HepG2 (cell line): ENCODE measurements around the gene TMEM269. TPM values are rescaled to one million over a fixed set of nuclear protein-coding genes. Genes with fewer than 3 reads are reported as not detected.
A peak's percentile ranks its signal among the peaks of the same experiment; 100 is the strongest.

Source experiments
- AGO1 ChIP-seq: fragments of 200-400 bp; formaldehyde crosslinking; IDR thresholded peaks from 2 replicates; pipeline ENCODE4 v1.6.1; 2017; ENCODE audit warnings: mild to moderate bottlenecking, low read depth, low read length, moderate library complexity; ENCODE audit not compliant: poor library complexity, severe bottlenecking
- CENPX ChIP-seq: sonication (generic); formaldehyde crosslinking; IDR thresholded peaks from 2 replicates; pipeline ENCODE4 v1.9.0; 2021; ENCODE audit warnings: mild to moderate bottlenecking, missing genetic modification reagents, moderate library complexity
- DR1 ChIP-seq: sonication (generic); formaldehyde crosslinking; IDR thresholded peaks from 2 replicates; pipeline ENCODE4 v1.8.0; 2021; ENCODE audit warnings: mild to moderate bottlenecking, missing genetic modification reagents, inconsistent platforms
- FOSL1 ChIP-seq: sonication (generic); formaldehyde crosslinking; IDR thresholded peaks from 2 replicates; pipeline ENCODE4 v1.9.0; 2021; ENCODE audit warnings: missing genetic modification reagents, borderline replicate concordance
- ISL2 ChIP-seq: sonication (generic); formaldehyde crosslinking; IDR thresholded peaks from 2 replicates; pipeline ENCODE4 v1.5.0; 2020; ENCODE audit warnings: missing genetic modification reagents
- RXRA ChIP-seq: sonication (generic); formaldehyde crosslinking; IDR thresholded peaks from 2 replicates; pipeline ENCODE4 v1.5.1; 2020; ENCODE audit warnings: missing genetic modification reagents
- SRF ChIP-seq: IDR thresholded peaks from 2 replicates; pipeline ENCODE4 v1.6.1; 2011; ENCODE audit warnings: mild to moderate bottlenecking, low read depth, low read length, moderate library complexity
- TBL1XR1 ChIP-seq: fragments of 150-350 bp; IDR thresholded peaks from 2 replicates; pipeline ENCODE4 v1.6.1; 2014; ENCODE audit warnings: borderline replicate concordance, low read length; ENCODE audit not compliant: partially characterized antibody
- TEAD2 ChIP-seq: sonication (generic); formaldehyde crosslinking; IDR thresholded peaks from 2 replicates; pipeline ENCODE4 v1.9.0; 2021; ENCODE audit warnings: missing genetic modification reagents
- ZC3H13 ChIP-seq: sonication (generic); formaldehyde crosslinking; IDR thresholded peaks from 2 replicates; pipeline ENCODE4 v1.8.1; 2023; ENCODE audit warnings: mild to moderate bottlenecking, missing genetic modification reagents, moderate library complexity
- ZFP36L1 ChIP-seq: sonication (generic); formaldehyde crosslinking; IDR thresholded peaks from 2 replicates; pipeline ENCODE4 v1.8.0; 2022; ENCODE audit warnings: mild to moderate bottlenecking, missing genetic modification reagents, moderate library complexity
- ZNF234 ChIP-seq: sonication (generic); formaldehyde crosslinking; conservative IDR thresholded peaks from 2 replicates; pipeline ENCODE4 v1.5.1; 2020; ENCODE audit warnings: mild to moderate bottlenecking, missing genetic modification reagents
- ZNF367 ChIP-seq: sonication (generic); formaldehyde crosslinking; IDR thresholded peaks from 2 replicates; pipeline ENCODE4 v1.4.0; 2020; ENCODE audit warnings: missing genetic modification reagents, borderline replicate concordance
- ZNF629 ChIP-seq: sonication (generic); formaldehyde crosslinking; conservative IDR thresholded peaks from 2 replicates; pipeline ENCODE4 v1.5.0; 2020; ENCODE audit warnings: missing genetic modification reagents
- ZNF772 ChIP-seq: sonication (generic); formaldehyde crosslinking; IDR thresholded peaks from 2 replicates; pipeline ENCODE4 v1.5.0; 2020; ENCODE audit warnings: mild to moderate bottlenecking, missing genetic modification reagents
- ZNF878 ChIP-seq: sonication (generic); formaldehyde crosslinking; IDR thresholded peaks from 2 replicates; pipeline ENCODE4 v1.8.1; 2023; ENCODE audit warnings: mild to moderate bottlenecking, missing genetic modification reagents, moderate library complexity
- ZSCAN20 ChIP-seq: sonication (generic); formaldehyde crosslinking; IDR thresholded peaks from 2 replicates; pipeline ENCODE4 v1.4.0; 2020; ENCODE audit warnings: missing genetic modification reagents, mild to moderate bottlenecking, borderline replicate concordance
- polyA plus RNA-seq, 8 experiments: library from polyadenylated mRNA; depleted of rRNA in 3 of 8; stranded (reverse) in 7 of 8; unstranded in 1 of 8; fragments of >200 nt; fragmentation: Illumina TruSeq in 4 of 8; extraction: Trizol in 4 of 8; gene quantifications; 2 replicates each; pipeline versions ENCODE4 v1.2.1 to v1.2.3, GENCODE V29; 2011 to 2016; ENCODE audit warnings: low read depth in 4 of 8, missing spikeins in 1 of 8, mixed read lengths in 1 of 8; ENCODE audit not compliant: insufficient read depth in 1 of 8
- total RNA-seq, 5 experiments: library from RNA; depleted of rRNA; stranded (reverse); fragments of >200 nt; fragmentation: Illumina TruSeq; extraction: Trizol; gene quantifications; 2 replicates each; pipeline ENCODE4 v1.2.3, GENCODE V29; 2016; ENCODE audit warnings: low read depth in 1 of 5
- TF ChIP-seq, protein P1 (sequence below): sonication (generic); formaldehyde crosslinking; IDR thresholded peaks from 2 replicates; pipeline ENCODE4 v1.4.0; 2020; ENCODE audit warnings: mild to moderate bottlenecking, missing genetic modification reagents
- TF ChIP-seq, protein P2 (sequence below): sonication (generic); formaldehyde crosslinking; IDR thresholded peaks from 2 replicates; pipeline ENCODE4 v1.4.0; 2020; ENCODE audit warnings: missing genetic modification reagents
- TF ChIP-seq, protein P3 (sequence below): IDR thresholded peaks from 2 replicates; pipeline ENCODE4 v1.6.1; 2016; ENCODE audit warnings: mild to moderate bottlenecking, missing biosample characterization, missing genetic modification reagents
- TF ChIP-seq, protein P4 (sequence below): sonication (generic); formaldehyde crosslinking; IDR thresholded peaks from 2 replicates; pipeline ENCODE4 v1.4.0; 2020; ENCODE audit warnings: missing genetic modification reagents, low read depth, mild to moderate bottlenecking, borderline replicate concordance
- TF ChIP-seq, protein P5 (sequence below): sonication (generic); formaldehyde crosslinking; IDR thresholded peaks from 2 replicates; pipeline ENCODE4 v1.4.0; 2020; ENCODE audit warnings: mild to moderate bottlenecking, missing genetic modification reagents

The TMEM269 gene
- total and polyA plus RNA-seq, 2 of the 13 experiments (the other 11 are each of a cell fraction or from before 2014, with no cell fraction given), result 0.15 to 0.21 TPM

DNA sequence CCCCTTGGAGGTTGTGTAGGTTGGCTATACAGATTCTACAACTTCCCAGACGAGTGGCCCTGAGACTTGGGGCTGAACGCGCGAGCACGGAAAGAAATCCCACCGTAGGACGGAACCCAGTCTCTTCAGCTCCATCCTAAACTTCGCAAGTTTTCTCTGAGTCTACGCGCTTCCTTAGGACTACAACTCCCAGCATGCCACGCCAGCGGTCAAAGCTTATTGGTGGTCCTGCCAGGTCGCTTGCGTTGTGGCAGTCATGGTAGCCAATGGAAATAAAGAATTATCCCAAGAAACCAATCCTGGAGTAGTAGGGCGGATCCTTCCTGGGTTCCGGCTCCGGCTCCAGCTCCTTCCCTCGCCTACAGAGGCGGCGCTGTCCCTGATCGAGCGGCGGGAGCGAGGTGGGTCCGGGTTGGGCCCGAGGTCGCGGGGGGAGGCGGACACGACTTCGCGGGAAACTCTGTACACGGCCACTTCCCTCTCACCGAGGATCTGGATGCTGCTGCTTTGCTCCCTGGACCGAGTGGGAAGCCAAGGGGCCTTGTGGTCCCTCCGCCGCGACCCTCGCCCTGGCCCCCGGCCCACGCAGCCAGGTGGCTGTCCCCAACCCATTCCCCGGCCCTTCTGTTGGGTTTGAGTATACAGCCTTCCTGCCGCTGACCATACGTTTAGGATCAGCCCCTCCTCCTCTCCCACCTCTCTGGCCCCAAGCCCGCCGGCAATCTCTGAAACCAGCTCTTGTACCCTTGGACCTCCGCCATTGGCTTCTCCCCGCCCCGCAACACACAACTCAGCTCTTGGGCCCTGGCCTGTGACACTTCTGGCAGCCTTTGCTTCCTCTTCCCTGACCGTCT is 61.7 kb downstream of the TMEM269 start, which contains the start of gene ZNF691 (continued):
- no peak for TF ChIP-seq TEAD2 (CRISPR knock-in tag)
- TF ChIP-seq ZNF772 (CRISPR knock-in tag), result peak; percentile 55; the same call in 1 of the 2 replicates
- TF ChIP-seq ZSCAN20 (CRISPR knock-in tag), result no peak
- TF ChIP-seq DR1 (CRISPR knock-in tag), result no peak
- no peak for TF ChIP-seq SRF
- TF ChIP-seq, protein P1, sequence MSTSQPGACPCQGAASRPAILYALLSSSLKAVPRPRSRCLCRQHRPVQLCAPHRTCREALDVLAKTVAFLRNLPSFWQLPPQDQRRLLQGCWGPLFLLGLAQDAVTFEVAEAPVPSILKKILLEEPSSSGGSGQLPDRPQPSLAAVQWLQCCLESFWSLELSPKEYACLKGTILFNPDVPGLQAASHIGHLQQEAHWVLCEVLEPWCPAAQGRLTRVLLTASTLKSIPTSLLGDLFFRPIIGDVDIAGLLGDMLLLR (CRISPR knock-in tag), result 0 out of 2 replicates have a peak, but pooled peaks have one; percentile 25
- TF ChIP-seq ZFP36L1 (CRISPR knock-in tag), result no peak
- no peak for TF ChIP-seq AGO1
- peak; percentile 39 for TF ChIP-seq RXRA
- TF ChIP-seq FOSL1 (CRISPR knock-in tag), result no peak
- no peak for TF ChIP-seq ZNF629 (CRISPR knock-in tag)
- TF ChIP-seq TBL1XR1, result peak; percentile 11
- TF ChIP-seq, protein P2, sequence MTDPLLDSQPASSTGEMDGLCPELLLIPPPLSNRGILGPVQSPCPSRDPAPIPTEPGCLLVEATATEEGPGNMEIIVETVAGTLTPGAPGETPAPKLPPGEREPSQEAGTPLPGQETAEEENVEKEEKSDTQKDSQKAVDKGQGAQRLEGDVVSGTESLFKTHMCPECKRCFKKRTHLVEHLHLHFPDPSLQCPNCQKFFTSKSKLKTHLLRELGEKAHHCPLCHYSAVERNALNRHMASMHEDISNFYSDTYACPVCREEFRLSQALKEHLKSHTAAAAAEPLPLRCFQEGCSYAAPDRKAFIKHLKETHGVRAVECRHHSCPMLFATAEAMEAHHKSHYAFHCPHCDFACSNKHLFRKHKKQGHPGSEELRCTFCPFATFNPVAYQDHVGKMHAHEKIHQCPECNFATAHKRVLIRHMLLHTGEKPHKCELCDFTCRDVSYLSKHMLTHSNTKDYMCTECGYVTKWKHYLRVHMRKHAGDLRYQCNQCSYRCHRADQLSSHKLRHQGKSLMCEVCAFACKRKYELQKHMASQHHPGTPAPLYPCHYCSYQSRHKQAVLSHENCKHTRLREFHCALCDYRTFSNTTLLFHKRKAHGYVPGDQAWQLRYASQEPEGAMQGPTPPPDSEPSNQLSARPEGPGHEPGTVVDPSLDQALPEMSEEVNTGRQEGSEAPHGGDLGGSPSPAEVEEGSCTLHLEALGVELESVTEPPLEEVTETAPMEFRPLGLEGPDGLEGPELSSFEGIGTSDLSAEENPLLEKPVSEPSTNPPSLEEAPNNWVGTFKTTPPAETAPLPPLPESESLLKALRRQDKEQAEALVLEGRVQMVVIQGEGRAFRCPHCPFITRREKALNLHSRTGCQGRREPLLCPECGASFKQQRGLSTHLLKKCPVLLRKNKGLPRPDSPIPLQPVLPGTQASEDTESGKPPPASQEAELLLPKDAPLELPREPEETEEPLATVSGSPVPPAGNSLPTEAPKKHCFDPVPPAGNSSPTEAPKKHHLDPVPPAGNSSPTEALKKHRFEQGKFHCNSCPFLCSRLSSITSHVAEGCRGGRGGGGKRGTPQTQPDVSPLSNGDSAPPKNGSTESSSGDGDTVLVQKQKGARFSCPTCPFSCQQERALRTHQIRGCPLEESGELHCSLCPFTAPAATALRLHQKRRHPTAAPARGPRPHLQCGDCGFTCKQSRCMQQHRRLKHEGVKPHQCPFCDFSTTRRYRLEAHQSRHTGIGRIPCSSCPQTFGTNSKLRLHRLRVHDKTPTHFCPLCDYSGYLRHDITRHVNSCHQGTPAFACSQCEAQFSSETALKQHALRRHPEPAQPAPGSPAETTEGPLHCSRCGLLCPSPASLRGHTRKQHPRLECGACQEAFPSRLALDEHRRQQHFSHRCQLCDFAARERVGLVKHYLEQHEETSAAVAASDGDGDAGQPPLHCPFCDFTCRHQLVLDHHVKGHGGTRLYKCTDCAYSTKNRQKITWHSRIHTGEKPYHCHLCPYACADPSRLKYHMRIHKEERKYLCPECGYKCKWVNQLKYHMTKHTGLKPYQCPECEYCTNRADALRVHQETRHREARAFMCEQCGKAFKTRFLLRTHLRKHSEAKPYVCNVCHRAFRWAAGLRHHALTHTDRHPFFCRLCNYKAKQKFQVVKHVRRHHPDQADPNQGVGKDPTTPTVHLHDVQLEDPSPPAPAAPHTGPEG (CRISPR knock-in tag), result no peak
- TF ChIP-seq, protein P3, sequence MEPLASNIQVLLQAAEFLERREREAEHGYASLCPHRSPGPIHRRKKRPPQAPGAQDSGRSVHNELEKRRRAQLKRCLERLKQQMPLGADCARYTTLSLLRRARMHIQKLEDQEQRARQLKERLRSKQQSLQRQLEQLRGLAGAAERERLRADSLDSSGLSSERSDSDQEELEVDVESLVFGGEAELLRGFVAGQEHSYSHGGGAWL (CRISPR knock-in tag), result 0 out of 2 replicates have a peak, but pooled peaks have one; percentile 39
- no peak for TF ChIP-seq CENPX (CRISPR knock-in tag)
- TF ChIP-seq ISL2 (CRISPR knock-in tag), result no peak; the same call in 1 of the 2 replicates
- TF ChIP-seq, protein P4, sequence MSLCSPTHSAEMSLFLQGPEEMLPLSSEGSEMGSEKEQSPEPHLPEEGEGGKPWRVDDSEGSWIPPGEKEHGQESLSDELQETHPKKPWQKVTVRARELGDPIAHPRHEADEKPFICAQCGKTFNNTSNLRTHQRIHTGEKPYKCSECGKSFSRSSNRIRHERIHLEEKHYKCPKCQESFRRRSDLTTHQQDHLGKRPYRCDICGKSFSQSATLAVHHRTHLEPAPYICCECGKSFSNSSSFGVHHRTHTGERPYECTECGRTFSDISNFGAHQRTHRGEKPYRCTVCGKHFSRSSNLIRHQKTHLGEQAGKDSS (CRISPR knock-in tag), result peak; percentile 52; the same call in 1 of the 2 replicates
- TF ChIP-seq, protein P5, sequence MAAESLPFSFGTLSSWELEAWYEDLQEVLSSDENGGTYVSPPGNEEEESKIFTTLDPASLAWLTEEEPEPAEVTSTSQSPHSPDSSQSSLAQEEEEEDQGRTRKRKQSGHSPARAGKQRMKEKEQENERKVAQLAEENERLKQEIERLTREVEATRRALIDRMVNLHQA (CRISPR knock-in tag), result no peak
- TF ChIP-seq ZNF367, result no peak
- no peak; the same call in 1 of the 2 replicates for TF ChIP-seq ZC3H13 (CRISPR knock-in tag)
- TF ChIP-seq ZNF878 (CRISPR knock-in tag), result no peak
- no peak; the same call in 1 of the 2 replicates for TF ChIP-seq ZNF234 (CRISPR knock-in tag)
